ENCODE results near the gene BOD1L1.

BOD1L1 gene

DNA sequence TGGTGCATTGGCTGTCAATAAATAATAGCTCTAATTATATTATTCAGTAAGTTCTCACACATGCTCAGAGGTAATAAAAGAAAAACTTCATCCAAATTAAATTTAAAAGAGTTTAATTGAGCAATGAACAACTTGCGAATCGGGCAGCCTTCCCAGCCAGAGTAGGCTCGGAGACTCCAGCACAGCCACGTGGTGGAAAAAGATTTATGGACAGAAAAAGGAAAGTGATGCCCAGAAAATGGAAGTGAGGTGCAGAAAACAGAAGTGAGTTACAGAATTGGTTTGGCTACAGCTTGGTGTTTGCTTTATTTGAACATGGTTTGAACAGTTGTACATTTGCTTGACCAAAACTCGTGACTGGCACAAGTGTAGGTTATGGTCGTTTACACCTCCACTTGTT lies 13.6 kb upstream of the BOD1L1 start:
- no peak for TF ChIP-seq CTCF (IDR thresholded peaks at IDR 0.05; ENCODE audit: low read depth, low read length)
- no peak for DNase-seq (ENCODE audit: low read depth in 2 of 2)
- no peak overlapping the region for H3K4me3 ChIP-seq (replicated peaks in 1 of 2; ENCODE audit: low read depth in 2 of 2, low read length in 2 of 2)

GRCh38 chr4:13640149-13640940 lies 12.8 kb upstream of the BOD1L1 start:
- TF ChIP-seq CTCF (IDR thresholded peaks at IDR 0.05; ENCODE audit: low read depth, low read length) = no peak
- DNase-seq (ENCODE audit: low read depth in 2 of 2) = peak; percentile 31 to 71

DNA sequence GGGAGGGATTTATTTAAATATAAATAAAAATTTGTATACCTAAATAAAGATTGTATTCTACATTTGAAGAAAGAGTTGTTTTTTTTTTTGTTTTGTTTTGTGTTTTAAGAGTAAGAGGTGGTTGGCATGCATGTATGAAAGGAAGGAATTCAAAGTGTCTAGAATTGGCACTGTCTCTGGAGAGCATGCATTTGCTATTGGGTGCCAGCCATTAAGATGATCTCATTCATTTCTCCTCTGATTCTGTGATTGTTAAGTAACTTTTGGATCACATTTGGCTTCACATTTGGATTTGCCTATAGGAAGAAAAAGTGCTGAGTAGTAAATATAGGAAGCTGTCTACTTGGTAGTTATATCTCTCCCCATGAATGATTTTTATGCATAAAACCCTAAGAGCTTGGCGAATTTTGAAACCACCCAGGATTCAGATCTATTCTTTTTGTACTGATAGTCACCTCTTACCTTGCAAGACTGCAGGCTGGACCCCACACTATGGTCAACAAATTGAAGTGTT lies 7.8 kb upstream of the BOD1L1 start:
- DNase-seq (ENCODE audit: low read depth in 2 of 2) = peak in 1 of 2 donors; percentile 39
- TF ChIP-seq CTCF (IDR thresholded peaks at IDR 0.05; ENCODE audit: low read depth, low read length) = no peak
- H3K4me3 ChIP-seq (replicated peaks in 1 of 2; ENCODE audit: low read depth in 2 of 2, low read length in 2 of 2) = no peak overlapping the region

More at GRCh38 chr4:13640149-13640940, 12.8 kb upstream of the BOD1L1 start:
- no peak overlapping the region for H3K4me3 ChIP-seq (replicated peaks in 1 of 2; ENCODE audit: low read depth in 2 of 2, low read length in 2 of 2)

DNA sequence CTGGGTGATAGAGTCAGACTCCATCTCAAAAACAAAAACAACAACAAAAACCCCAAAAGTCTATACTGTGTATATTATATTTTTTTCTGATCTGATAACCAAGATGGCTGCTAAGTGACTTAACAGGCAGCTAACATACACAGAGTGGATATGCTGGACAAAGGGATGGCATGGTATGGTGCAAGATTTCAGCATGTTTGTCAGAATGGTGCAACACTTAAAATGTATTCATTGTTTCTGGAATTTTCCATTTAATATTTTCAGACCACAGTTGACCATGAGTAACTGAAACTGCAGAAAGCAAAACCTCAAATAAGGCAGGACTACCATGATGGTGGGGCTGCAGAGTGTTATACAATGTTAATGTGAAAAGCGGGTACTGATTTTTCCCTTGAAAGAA lies 6.1 kb upstream of the BOD1L1 start:
- TF ChIP-seq CTCF (IDR thresholded peaks at IDR 0.05; ENCODE audit: low read depth, low read length) = no peak
- H3K4me3 ChIP-seq (replicated peaks in 1 of 2; ENCODE audit: low read depth in 2 of 2, low read length in 2 of 2) = no peak overlapping the region
- no peak for DNase-seq (ENCODE audit: low read depth in 2 of 2)

- no peak for DNase-seq (ENCODE audit: low read depth in 2 of 2)
- peak overlapping the region; percentile 87 to 91 for H3K4me3 ChIP-seq (replicated peaks in 1 of 2; ENCODE audit: low read depth in 2 of 2, low read length in 2 of 2)
- TF ChIP-seq CTCF (IDR thresholded peaks at IDR 0.05; ENCODE audit: low read depth, low read length) = no peak
These were observed 333 bp downstream of the BOD1L1 start for GRCh38 chr4:13627178-13627605.

DNA sequence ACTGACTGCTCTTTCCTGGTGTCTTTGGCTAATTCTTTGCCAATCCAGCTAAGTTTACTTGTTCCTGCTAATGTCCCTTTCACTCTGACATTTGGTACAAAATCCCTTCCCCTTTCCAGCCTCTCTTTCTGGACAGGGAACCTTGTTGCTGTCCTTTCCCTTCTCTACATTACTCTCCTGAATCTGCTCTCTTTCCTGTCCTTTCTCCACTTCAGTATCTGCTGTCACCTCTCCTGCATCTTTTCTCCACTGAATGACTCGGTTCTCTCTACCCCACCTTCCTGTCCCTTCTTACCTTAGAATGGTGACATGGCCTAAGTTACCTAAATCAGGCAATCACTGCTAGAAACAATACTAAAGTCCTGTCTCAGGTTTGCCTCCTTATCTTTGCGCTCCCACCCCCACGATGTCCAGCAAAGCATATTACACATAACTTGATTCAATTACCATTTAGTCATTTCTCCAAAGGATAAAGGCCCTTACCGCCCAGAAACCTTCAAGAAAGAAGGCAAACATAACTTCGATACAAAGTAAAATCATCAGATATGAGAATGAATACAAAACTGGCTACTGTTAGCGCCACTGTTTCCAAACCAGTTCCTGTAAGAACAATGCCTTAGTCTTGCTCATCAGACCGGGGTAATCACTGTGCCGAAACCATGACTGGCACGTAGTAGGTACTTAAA lies 890 bp downstream of the BOD1L1 start:
- peak overlapping the region; percentile 87 to 91 for H3K4me3 ChIP-seq (replicated peaks in 1 of 2; ENCODE audit: low read depth in 2 of 2, low read length in 2 of 2)
- no peak for TF ChIP-seq CTCF (IDR thresholded peaks at IDR 0.05; ENCODE audit: low read depth, low read length)
- peak in 1 of 2 donors; percentile 42 for DNase-seq (ENCODE audit: low read depth in 2 of 2)
